OCI-LY1 (cell line): ENCODE measurements around the gene PSORS1C2.

Experiments
- H2AFZ ChIP-seq: fragments of 200-600 bp; sonication (generic), shearing (Covaris generic); 2 replicates; pipeline ENCODE4 v1.6.0; 2014; ENCODE audit warnings: antibody characterized with exemption, mild to moderate bottlenecking, low read length
- H3F3A ChIP-seq: fragments of 200-600 bp; sonication (generic), shearing (Covaris generic); 2 replicates; pipeline ENCODE4 v1.6.0; 2014; ENCODE audit warnings: mild to moderate bottlenecking, antibody characterized with exemption, low read length, moderate library complexity; ENCODE audit not compliant: insufficient read depth
- H3K27ac ChIP-seq: fragments of 200-600 bp; sonication (generic); 2 replicates; pipeline ENCODE4 v1.5.1; 2014; ENCODE audit warnings: low read length, mixed run types, mild to moderate bottlenecking, low read depth; ENCODE audit not compliant: poor library complexity, severe bottlenecking
- H3K27me3 ChIP-seq: fragments of 200-600 bp; sonication (generic); 2 replicates; pipeline ENCODE4 v1.6.0; 2014; ENCODE audit warnings: antibody characterized with exemption, mild to moderate bottlenecking, low read length, moderate library complexity; ENCODE audit not compliant: insufficient read depth
- H3K36me3 ChIP-seq: fragments of 200-600 bp; sonication (generic); 2 replicates; pipeline ENCODE4 v1.6.1; 2014; ENCODE audit warnings: mild to moderate bottlenecking, antibody characterized with exemption, low read length, moderate library complexity, mixed read lengths; ENCODE audit not compliant: insufficient read depth
- H3K4me1 ChIP-seq: fragments of 200-600 bp; sonication (generic); 2 replicates; pipeline ENCODE4 v1.5.1; 2014; ENCODE audit warnings: mild to moderate bottlenecking, low read length, moderate library complexity; ENCODE audit not compliant: insufficient read depth, severe bottlenecking
- H3K4me2 ChIP-seq: fragments of 200-600 bp; sonication (generic), shearing (Covaris generic); 2 replicates; pipeline ENCODE4 v1.6.1; 2014; ENCODE audit warnings: low read length
- H3K4me3 ChIP-seq: fragments of 200-600 bp; sonication (generic); 2 replicates; pipeline ENCODE4 v1.5.1; 2014; ENCODE audit warnings: low read length, low read depth, mild to moderate bottlenecking, mixed read lengths; ENCODE audit not compliant: poor library complexity, severe bottlenecking
- H3K79me2 ChIP-seq: fragments of 200-600 bp; shearing (Covaris generic); 2 replicates; pipeline ENCODE4 v1.6.1; 2016; ENCODE audit warnings: mixed run types, low read length, mixed read lengths; ENCODE audit not compliant: insufficient read depth
- H3K9ac ChIP-seq: fragments of 200-600 bp; sonication (generic), shearing (Covaris generic); 2 replicates; pipeline ENCODE4 v1.6.1; 2014; ENCODE audit warnings: mild to moderate bottlenecking, low read length, mixed read lengths
- H3K9me2 ChIP-seq: fragments of 200-600 bp; sonication (generic), shearing (Covaris generic); 2 replicates; pipeline ENCODE4 v1.6.1; 2014; ENCODE audit warnings: low read depth, mild to moderate bottlenecking, low read length, mixed read lengths
- H3K9me3 ChIP-seq: fragments of 200-600 bp; shearing (Covaris generic); 2 replicates; pipeline ENCODE4 v1.6.1; 2014; ENCODE audit warnings: low read length, mixed read lengths
- H4K20me1 ChIP-seq: fragments of 200-600 bp; sonication (generic), shearing (Covaris generic); 2 replicates; pipeline ENCODE4 v1.6.0; 2016; ENCODE audit warnings: mild to moderate bottlenecking, low read length; ENCODE audit not compliant: insufficient read depth
- EZH2 ChIP-seq: fragments of 200-600 bp; sonication (generic), shearing (Covaris generic); IDR thresholded peaks from 2 replicates; pipeline ENCODE4 v1.8.0; 2017; ENCODE audit warnings: borderline replicate concordance, mixed run types, mild to moderate bottlenecking, antibody characterized with exemption, low read length, moderate library complexity, mixed read lengths
- TF ChIP-seq, protein P1 (sequence below): fragments of 200-600 bp; sonication (generic), shearing (Covaris generic); IDR thresholded peaks from 2 replicates; pipeline ENCODE4 v1.5.1; 2017; ENCODE audit warnings: mild to moderate bottlenecking, antibody characterized with exemption, low read length, moderate library complexity, mixed read lengths

PSORS1C2 gene

GRCh38 chr6:31096215-31096614, 42.7 kb downstream of the PSORS1C2 start:
- Histone ChIP-seq H3K27me3 (no peaks in the 10 kb centered on the region), H2AFZ (no peak overlapping the region), H3K4me1 (no peaks in the 10 kb centered on the region), H3K4me3 (no peak overlapping the region), H3F3A (no peaks in the 10 kb centered on the region), H3K79me2 (no peaks in the 10 kb centered on the region), H3K9me2 (no peaks in the 10 kb centered on the region), H3K9ac (no peak overlapping the region), H3K36me3 (no peaks in the 10 kb centered on the region), H3K4me2 (no peak overlapping the region), H3K27ac (no peak overlapping the region), H3K9me3 (no peaks in the 10 kb centered on the region), H4K20me1 (no peaks in the 10 kb centered on the region)
- TF ChIP-seq EZH2: no peak
- TF ChIP-seq, protein P1, sequence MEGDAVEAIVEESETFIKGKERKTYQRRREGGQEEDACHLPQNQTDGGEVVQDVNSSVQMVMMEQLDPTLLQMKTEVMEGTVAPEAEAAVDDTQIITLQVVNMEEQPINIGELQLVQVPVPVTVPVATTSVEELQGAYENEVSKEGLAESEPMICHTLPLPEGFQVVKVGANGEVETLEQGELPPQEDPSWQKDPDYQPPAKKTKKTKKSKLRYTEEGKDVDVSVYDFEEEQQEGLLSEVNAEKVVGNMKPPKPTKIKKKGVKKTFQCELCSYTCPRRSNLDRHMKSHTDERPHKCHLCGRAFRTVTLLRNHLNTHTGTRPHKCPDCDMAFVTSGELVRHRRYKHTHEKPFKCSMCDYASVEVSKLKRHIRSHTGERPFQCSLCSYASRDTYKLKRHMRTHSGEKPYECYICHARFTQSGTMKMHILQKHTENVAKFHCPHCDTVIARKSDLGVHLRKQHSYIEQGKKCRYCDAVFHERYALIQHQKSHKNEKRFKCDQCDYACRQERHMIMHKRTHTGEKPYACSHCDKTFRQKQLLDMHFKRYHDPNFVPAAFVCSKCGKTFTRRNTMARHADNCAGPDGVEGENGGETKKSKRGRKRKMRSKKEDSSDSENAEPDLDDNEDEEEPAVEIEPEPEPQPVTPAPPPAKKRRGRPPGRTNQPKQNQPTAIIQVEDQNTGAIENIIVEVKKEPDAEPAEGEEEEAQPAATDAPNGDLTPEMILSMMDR: no peak

- Histone ChIP-seq H3K27ac (no peak overlapping the region), H3K9ac (no peak overlapping the region), H3K4me3 (no peak overlapping the region), H3K79me2 (no peaks in the 10 kb centered on the region), H3F3A (no peaks in the 10 kb centered on the region), H3K9me3 (no peaks in the 10 kb centered on the region), H3K36me3 (no peaks in the 10 kb centered on the region), H2AFZ (no peak overlapping the region), H3K4me2 (no peak overlapping the region), H4K20me1 (no peaks in the 10 kb centered on the region), H3K27me3 (peaks cover 5% of the 10 kb centered on the region; the same call in 1 of the 2 replicates), H3K9me2 (no peaks in the 10 kb centered on the region), H3K4me1 (no peaks in the 10 kb centered on the region)
- TF ChIP-seq, protein P1: no peak
- TF ChIP-seq EZH2: no peak
These were observed 44.4 kb downstream of the PSORS1C2 start for GRCh38 chr6:31094389-31094881.

GRCh38 chr6:31092769-31093505, 45.9 kb downstream of the PSORS1C2 start:
- peaks cover 5% of the 10 kb centered on the region; the same call in 1 of the 2 replicates for H3K27me3 ChIP-seq

More at GRCh38 chr6:31092769-31093505, 45.9 kb downstream of the PSORS1C2 start:
- no peak overlapping the region for H3K4me2 ChIP-seq
- no peak overlapping the region for H2AFZ ChIP-seq
- H3K9me2 ChIP-seq: no peaks in the 10 kb centered on the region
- no peaks in the 10 kb centered on the region for H4K20me1 ChIP-seq
- no peaks in the 10 kb centered on the region for H3K79me2 ChIP-seq
- H3F3A ChIP-seq: no peaks in the 10 kb centered on the region
- no peaks in the 10 kb centered on the region for H3K36me3 ChIP-seq
- H3K4me3 ChIP-seq: no peak overlapping the region
- TF ChIP-seq, protein P1: no peak
- TF ChIP-seq EZH2: no peak
- no peak overlapping the region for H3K27ac ChIP-seq
- H3K9me3 ChIP-seq: no peaks in the 10 kb centered on the region
- H3K4me1 ChIP-seq: no peaks in the 10 kb centered on the region
- no peak overlapping the region for H3K9ac ChIP-seq
